Measurements from ENCODE around the gene RFC2. TPM values are rescaled to one million over a fixed set of nuclear protein-coding genes. Genes with fewer than 3 reads are reported as not detected.

The RFC2 gene
- total and polyA plus RNA-seq, 2 of the 8 experiments (the other 6 are each of a cell fraction or from before 2014, with no cell fraction given), result 52.9 to 85.4 TPM

DNA sequence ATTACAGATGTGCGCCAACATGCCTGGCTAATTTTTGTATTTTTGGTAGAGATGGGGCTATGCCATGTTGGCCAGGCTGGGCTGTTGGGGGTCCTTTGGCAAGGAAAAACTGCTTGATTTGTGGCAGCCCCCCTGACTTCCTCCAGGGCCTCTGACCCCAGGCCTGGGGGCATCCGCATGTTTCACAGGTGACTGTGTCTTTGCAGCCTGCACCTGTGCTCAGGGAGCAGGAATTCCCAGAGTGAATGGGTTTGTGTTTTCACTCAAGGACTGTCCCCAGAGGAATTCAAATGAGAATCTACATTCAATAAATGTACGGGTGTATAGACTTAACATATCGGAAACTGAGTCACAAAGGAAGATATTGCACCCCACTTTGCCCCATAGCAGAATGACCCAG, 23.4 kb upstream of the RFC2 start:
- ChIA-PET CTCF (ENCODE audit: partially characterized antibody) (interaction anchor here (1.7 kb wide), 1 partner anchor 10 kb away, joined by 7 read pairs; no protein-coding TSS in a partner anchor), POLR2A (ENCODE audit: partially characterized antibody) (interaction anchor here (1.1 kb wide), 1 partner anchor 12 kb away, joined by 3 read pairs; no protein-coding TSS in a partner anchor)
- H3K4ac ChIP-seq (replicated peaks; ENCODE audit: insufficient read length, low read depth, low read length), result no peak overlapping the region
- H2AFZ ChIP-seq (ENCODE audit: low read length), result no peak overlapping the region
- H3K18ac ChIP-seq (ENCODE audit: extremely low read depth, low read length), result no peak overlapping the region
- H3K23me2 ChIP-seq (ENCODE audit: low read depth, low read length), result peaks cover 2% of the 10 kb centered on the region; the same call in 1 of the 2 replicates
- no peak overlapping the region for H4K5ac ChIP-seq (ENCODE audit: insufficient read length, low read depth, low read length)
- peaks cover 4 to 18% (median 9%) of the 10 kb centered on the region in 4 experiments for H3K4me1 ChIP-seq (replicated peaks in 1 of 4; ENCODE audit: control insufficient read depth in 3 of 4, insufficient read depth in 4 of 4, low read length in 3 of 4)
- no peak overlapping the region for H2BK5ac ChIP-seq (ENCODE audit: low read depth, low read length)
- H3K27me3 ChIP-seq (replicated peaks in 1 of 4; ENCODE audit: control insufficient read depth in 3 of 4, extremely low read depth in 1 of 4, insufficient read depth in 3 of 4, low read length in 3 of 4), result no peaks in the 10 kb centered on the region
- H3K27ac ChIP-seq (ENCODE audit: low read depth, low read length), result no peak overlapping the region
- no peak overlapping the region for H3K9ac ChIP-seq (replicated peaks in 1 of 4; ENCODE audit: extremely low read depth in 1 of 4, low read depth in 3 of 4, low read length in 3 of 4)
- no peak for DNase-seq (ENCODE audit: low read depth in 1 of 2, low spot score in 2 of 2)
- H2BK120ac ChIP-seq (replicated peaks; ENCODE audit: low read depth, low read length), result no peak overlapping the region
- no peaks in the 10 kb centered on the region for H3K9me3 ChIP-seq (ENCODE audit: insufficient read depth in 2 of 2, low read depth in 1 of 2, low read length in 1 of 2)
- no peak overlapping the region for H2AK5ac ChIP-seq (ENCODE audit: low read depth, low read length)
- no peak overlapping the region for H3K56ac ChIP-seq (replicated peaks; ENCODE audit: insufficient read length, low read depth, low read length)
- H3K79me2 ChIP-seq (ENCODE audit: control insufficient read depth in 1 of 2, insufficient read depth in 2 of 2, low read length in 2 of 2), result no peaks in the 10 kb centered on the region
- H2BK15ac ChIP-seq (ENCODE audit: low read length), result no peak overlapping the region
- no peak overlapping the region for H4K91ac ChIP-seq (replicated peaks; ENCODE audit: insufficient read length, low read length)
- no peak overlapping the region for H2BK12ac ChIP-seq (ENCODE audit: low read depth, low read length)
- 98% methylated on average over 4 of the region's 4 CpGs; no CpG with 5 or more reads in 1 of the 2 experiments for WGBS, 2 experiments (ENCODE audit: extremely low coverage in 1 of 2, insufficient coverage in 1 of 2, insufficient read length in 1 of 2, insufficient replicate concordance in 2 of 2, low coverage in 1 of 2, low lambda C conversion rate in 2 of 2, missing lambda C conversion rate in 1 of 2)
- H4K20me1 ChIP-seq (replicated peaks in 1 of 2; ENCODE audit: control insufficient read depth in 1 of 2, insufficient read depth in 2 of 2, low read length in 2 of 2), result no peaks in the 10 kb centered on the region
- H3K4me3 ChIP-seq (ENCODE audit: extremely low read depth in 1 of 4, insufficient read depth in 2 of 4, low read depth in 3 of 4, low read length in 4 of 4), result no peak overlapping the region
- no peak for FAIRE-seq
- H3K23ac ChIP-seq (ENCODE audit: insufficient read length), result no peak overlapping the region
- no peak overlapping the region for H4K8ac ChIP-seq (ENCODE audit: extremely low read depth, insufficient read depth, low read length)
- H2BK20ac ChIP-seq (ENCODE audit: low read length), result no peak overlapping the region
- H3K36me3 ChIP-seq (ENCODE audit: control insufficient read depth in 2 of 4, insufficient read depth in 4 of 4, low read length in 3 of 4), result no peaks in the 10 kb centered on the region
- H3K4me2 ChIP-seq (ENCODE audit: insufficient read depth in 1 of 2, low read depth in 2 of 2, low read length in 2 of 2), result no peak overlapping the region
- no peak overlapping the region for H3K14ac ChIP-seq (ENCODE audit: insufficient read length)
- H3K79me1 ChIP-seq (ENCODE audit: low read depth, low read length), result no peaks in the 10 kb centered on the region
- TF ChIP-seq BACH1 (IDR thresholded peaks at IDR 0.05; ENCODE audit: low read length) (no peak), RAD21 (IDR thresholded peaks at IDR 0.05 in 1 of 2, conservative IDR thresholded peaks at IDR 0.05 in 1 of 2; ENCODE audit: low read depth in 2 of 2, low read length in 2 of 2) (no peak), KDM4A (IDR thresholded peaks at IDR 0.05; ENCODE audit: low read depth, low read length, severe bottlenecking) (no peak), TAF7 (optimal IDR thresholded peaks at IDR 0.05; ENCODE audit: borderline replicate concordance, low read depth, low read length) (no peak), POLR2A (IDR thresholded peaks at IDR 0.05; ENCODE audit: control extremely low read depth in 1 of 2, low read depth in 2 of 2, low read length in 2 of 2) (no peak), CTBP2 (IDR thresholded peaks at IDR 0.05; ENCODE audit: borderline replicate concordance, insufficient read depth, insufficient read length, low read length) (no peak), NANOG (IDR thresholded peaks at IDR 0.05; ENCODE audit: insufficient read depth, low read depth, low read length, poor library complexity, severe bottlenecking) (no peak), CHD1 (IDR thresholded peaks at IDR 0.05; ENCODE audit: low read depth, low read length) (no peak), SRF (IDR thresholded peaks at IDR 0.05; ENCODE audit: low read depth, low read length) (no peak), TAF1 (IDR thresholded peaks at IDR 0.05; ENCODE audit: low read depth, low read length) (no peak), PHF8 (conservative IDR thresholded peaks at IDR 0.05; ENCODE audit: low read depth, low read length) (no peak), SP4 (IDR thresholded peaks at IDR 0.05; ENCODE audit: low read length) (no peak), SP1 (IDR thresholded peaks at IDR 0.05; ENCODE audit: low read depth, low read length) (no peak), GTF2F1 (IDR thresholded peaks at IDR 0.05; ENCODE audit: borderline replicate concordance, low read depth, low read length) (no peak), EP300 (IDR thresholded peaks at IDR 0.05; ENCODE audit: borderline replicate concordance in 1 of 2, low read depth in 2 of 2, low read length in 2 of 2) (no peak)

Data from H1 (cell line).